GM19452 (cell line): ENCODE measurements around the gene ANKRD37.
"Not testable (repeated sequence)": the region's sequence is repeated elsewhere in the genome, so short reads cannot be mapped to it uniquely, and the experiment has no call there.

Experiments
- ATAC-seq: cut with Tn5 transposase; IDR thresholded peaks from one replicate; pipeline ENCODE4 v1.9.1; 2021; ENCODE audit not compliant: unreplicated experiment

ANKRD37 gene, protein sequence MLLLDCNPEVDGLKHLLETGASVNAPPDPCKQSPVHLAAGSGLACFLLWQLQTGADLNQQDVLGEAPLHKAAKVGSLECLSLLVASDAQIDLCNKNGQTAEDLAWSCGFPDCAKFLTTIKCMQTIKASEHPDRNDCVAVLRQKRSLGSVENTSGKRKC

DNA sequence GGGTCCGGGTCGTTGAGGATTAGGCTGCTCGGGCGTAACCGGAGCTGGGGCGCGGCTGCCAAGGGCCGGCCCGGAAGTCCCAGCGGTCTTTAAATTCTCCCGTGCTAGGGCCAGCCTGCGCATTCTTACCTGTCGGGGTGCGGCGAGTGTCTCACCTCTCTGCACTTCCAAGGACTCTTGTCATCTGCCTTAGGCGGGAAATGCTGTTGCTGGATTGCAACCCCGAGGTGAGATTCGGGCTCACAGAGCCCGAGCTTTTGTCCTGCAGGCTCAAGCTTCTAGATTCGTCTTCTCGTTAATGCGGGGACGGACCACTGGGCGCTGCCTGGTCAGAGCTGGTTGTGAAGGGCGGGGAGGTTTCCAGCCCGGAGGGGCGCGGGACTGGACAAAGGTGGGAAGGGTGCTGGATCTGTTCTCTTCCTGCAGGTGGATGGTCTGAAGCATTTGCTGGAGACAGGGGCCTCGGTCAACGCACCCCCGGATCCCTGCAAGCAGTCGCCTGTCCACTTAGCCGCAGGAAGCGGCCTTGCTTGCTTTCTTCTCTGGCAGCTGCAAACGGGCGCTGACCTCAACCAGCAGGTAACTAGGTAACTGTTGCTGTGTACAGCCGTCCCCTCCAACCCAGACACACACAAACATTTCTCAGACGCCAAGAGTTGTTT, at the start of gene ANKRD37:
Gene ANKRD37 (plus strand): TSS at position 118 of the 662 bp plus-strand sequence. CDS start 83 bp downstream, at position 201.
- ATAC-seq = peak; percentile 3

DNA sequence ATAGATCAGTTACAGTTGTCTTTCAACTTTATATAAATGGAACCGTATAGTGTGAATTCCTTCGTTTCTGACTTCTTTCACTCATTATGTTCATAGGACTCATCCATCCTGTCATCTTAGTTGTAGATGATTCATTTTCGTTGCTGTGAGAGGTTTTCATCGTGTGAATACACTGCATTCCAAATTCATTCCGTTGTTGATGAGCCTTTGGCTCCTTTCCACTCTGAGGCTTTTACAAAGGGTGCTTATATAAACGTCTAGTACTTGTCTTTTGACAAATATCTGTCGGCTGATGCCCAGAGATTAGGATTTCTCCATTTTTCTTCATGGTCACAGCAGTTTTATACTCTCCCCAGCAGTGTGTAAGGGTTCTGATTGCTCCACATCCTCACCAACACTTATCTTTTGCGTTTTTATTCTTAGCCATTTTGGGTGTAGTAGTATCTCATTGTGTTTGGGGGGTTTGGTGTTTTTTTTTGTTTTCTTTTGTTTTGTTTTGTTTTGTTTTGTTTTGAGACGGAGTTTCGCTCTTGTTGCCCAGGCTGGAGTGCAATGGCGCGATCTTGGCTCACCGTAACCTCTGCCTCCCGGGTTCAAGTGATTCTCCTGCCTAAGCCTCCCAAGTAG, 49.6 kb upstream of the ANKRD37 start:
- no peak for ATAC-seq

DNA sequence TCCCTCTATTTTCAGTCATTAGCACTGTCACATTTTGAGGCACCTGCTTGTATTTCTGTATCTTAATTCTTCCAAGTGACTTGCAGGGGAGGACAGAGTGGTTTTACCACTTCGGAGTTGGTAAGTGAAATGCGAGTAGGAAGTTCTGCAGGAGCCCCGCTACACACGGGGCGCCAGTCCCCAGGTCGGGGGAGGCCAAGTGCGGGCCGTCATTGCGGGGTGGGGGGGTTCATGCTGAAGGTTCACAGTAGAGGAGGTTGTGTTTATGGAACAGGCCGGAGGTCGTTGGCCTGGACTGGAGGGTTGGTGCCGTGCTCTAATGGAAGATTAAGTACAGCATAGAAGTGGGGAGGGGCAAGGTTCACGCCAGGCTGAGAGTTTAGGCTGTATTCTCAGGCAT, 45.0 kb upstream of the ANKRD37 start:
- no peak for ATAC-seq

DNA sequence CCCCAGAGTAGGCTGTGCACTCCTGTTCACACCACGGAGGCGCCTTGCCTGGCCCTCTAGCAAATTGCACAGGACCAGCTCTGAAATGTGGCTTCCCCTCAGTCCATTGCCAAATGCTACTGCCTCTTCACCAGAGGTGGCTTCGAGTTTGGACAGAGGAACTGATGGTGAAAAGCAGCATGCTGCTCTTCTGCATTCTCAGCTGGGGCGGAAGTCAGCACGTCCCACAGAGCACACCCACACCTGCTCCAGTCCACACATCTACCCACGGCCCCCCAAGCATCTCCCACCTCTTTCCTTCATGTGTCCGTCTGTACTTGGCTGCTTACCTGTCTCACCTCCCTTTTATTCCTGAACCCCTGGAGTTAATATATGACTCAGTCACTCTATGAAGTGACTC, 44.4 kb upstream of the ANKRD37 start:
- no peak for ATAC-seq

DNA sequence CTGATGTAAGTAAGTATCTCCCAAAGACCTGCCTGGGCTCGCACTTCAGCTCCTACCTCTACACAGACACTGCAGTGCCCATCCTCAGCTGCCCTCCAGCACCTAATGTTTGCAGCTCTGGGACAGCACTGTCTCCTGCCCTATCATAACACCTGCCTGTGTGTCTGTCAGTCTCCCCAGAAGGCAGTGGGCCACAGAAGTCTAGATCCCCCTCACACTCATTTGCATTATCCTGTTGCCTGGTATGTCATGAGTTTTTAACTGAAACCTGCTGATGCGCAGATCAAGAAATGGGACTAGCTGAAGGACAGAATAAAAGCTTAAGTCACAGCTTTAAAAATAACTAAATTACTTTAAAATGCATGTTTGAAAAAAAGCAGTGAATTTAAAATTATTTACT, 43.9 kb upstream of the ANKRD37 start:
- ATAC-seq = no peak

DNA sequence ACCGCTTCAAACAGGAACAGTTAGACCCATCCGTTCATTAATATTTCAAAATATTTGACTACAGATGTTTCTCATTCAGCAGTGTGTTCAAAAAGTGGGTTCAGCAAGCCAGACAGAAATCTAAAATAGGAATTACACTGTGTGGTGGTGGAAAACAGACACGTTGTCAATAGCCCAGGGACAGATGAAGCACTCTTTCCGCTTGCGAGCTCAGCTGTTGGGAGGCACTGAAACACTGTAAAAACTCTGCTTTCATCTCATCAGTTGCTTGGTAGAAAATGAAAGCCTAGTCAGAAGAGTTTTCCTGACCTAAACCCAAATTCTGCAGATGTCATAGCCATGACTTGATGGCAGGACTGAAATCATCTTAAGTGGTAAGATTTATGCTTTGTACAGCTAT, 39.4 kb upstream of the ANKRD37 start:
- ATAC-seq = no peak

DNA sequence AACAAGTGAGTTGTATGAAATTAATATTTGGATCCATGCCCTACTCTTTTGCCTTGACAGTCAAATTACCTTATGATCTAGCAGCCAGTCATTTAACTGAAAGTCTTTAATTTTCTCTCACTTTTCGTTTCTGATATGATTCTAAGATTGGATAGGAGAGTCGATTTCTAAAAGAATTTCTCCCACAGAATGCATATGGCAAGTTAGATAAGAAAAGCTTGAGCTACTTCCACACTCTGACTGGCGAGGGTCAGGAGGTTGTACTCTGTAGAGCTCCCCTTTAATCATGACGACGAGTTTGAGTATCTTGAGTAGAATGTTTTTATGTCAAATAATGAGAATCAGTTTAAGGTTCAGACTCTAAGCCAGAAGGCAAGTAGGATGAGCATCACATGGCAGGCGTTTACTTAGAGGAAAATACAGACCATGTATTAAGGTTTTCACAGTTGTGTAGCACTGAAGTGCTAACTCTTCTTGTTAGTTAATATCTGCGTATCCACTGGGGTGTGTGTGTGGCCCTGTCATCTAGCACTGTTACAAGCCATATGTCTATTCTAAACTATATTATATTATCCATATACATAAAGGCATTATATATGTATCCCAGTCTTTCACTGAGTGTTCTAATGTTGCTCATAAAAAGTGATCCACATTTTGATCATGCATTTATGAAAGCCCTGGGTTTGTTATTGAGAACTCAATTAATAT, 38.8 kb upstream of the ANKRD37 start:
- ATAC-seq = no peak

DNA sequence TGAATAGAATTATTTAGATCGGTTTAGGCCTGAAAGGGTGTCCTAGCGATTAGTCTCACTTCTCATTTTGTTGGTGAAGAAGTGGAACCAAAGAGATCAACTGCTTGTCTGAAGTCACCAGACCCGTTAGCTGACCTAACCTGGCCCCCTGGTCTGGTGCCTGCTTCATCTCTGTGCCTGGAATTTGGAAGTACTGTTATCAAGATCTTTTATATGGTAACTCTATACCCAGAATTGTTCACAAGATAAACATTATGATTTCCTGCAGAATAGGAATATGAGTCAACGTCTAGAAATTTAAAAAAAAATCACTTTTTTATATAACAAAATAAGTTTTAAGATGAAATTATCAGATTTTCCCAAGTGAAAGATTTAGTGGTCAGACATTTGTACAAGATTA, 38.1 kb upstream of the ANKRD37 start:
- no peak for ATAC-seq

DNA sequence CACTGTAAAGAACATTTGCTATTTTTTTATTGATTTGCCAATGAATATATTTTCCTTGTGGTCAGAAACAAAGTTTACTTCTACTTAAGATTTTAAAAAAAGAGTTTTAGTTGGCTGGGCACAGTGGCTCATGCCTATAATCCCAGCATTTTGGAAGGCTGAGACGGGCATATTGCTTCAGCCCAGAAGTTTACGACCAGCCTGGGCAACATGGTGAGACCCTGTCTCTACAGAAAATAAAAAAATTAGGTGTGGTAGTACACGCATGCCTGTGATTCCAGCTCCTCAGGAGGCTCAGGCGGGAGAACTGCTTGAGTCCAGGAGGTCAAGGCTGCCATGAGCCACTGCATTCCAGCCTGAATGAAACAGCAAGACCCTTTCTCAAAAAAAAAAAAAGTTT, 37.7 kb upstream of the ANKRD37 start:
- no peak for ATAC-seq

DNA sequence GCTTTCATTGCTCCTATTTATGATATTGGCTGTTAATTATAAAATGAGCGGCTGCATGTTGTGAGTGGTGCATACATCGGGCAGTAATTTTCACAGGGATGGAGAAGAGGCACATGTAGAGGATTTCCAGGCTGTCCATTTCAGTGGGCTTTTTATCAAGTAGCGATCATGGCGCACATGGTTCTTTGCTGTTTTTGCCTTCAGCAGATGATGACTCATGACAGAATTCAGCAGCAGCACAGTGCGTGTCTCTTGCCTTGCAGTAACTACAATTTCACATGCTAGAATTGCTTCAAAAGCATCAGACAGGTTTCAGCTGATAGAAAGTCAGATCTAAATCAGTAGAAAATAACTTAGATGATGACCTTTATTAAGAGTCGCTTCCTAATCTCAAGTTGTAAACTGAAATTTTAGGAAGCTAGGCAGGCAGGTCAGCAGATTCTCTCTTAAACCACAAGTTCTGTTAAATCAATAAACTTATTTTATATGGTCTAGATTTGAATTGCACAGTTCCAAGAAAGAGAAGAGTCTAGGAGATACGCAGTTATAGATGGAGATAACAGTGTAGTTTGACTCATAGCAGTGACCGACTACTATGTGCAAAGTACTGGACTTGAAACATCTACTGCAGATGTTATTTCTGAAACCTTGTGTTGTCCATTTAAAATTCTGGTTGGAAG, 36.7 kb upstream of the ANKRD37 start:
- no peak for ATAC-seq

DNA sequence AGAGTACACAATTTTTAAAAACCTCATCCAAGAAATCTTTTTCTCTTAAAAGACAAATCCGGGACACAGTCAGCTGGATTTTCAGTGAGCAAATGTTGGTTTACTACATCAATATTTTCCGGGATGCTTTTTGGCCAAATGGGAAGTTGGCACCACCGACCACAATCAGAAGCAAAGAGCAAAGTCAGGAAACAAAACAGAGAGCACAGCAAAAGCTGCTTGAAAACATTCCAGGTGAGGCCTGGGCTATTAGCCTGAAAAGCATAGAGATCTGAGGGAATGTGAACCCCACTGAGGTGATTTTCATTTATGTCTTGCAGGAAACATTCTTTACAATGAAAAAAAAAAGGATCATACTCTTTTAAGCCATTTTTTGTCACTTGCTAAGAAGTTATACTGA, 34.8 kb upstream of the ANKRD37 start:
- no peak for ATAC-seq

DNA sequence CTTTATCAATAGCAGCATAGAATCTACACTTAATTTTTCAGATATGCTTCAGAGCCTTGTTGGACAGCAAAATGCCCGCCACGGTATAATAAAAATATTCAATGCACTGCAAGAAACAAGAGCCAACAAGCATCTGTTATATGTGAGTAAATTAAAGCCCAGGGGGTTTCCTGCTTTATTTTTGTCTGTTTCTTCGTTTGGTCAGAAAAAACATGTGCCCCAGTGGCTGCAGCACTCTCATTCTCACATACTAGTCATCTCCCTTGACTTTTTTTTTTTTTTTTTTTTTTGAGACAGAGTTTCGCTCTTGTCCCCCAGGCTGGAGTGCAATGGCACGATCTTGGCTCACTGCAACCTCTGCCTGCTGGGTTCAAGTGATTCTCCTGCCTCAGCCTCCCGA, 34.1 kb upstream of the ANKRD37 start:
- ATAC-seq = not testable (repeated sequence)

DNA sequence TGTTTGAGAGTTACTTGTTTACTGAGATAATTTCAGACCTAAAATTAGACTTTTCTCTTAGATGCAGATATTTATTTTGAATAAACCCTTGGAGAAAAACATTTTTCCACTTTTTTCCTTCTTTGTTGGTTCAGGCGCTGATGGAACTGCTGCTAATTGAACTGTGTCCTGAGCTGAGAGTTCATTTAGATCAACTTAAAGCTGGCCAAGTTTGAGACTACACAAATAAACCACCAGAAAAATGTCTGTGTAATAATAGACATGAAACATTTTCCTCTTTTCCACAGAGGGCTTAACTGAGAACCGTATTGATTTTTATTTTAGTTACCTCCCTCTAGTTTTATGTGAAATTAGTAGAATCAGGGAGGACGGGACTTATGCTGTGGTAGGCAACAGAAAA, 33.4 kb upstream of the ANKRD37 start:
- ATAC-seq = no peak

DNA sequence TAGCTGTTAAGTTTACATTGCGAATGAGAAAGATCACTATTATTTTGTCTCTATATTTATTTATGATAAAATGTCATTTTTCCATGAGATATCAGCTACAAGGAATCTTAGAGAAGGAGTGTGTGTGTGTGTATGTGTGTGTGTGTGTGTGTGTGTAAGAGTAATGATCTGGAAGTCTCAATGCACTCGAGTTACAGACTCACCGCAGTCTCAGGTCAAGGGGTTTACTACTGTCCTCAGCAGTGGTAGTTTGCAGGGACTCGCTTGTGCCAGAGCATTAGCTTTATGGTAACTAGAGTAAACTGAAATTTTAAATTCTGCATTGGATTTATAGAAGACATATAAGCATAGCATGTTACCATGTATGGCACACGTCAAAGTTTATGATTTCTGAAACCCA, 31.8 kb upstream of the ANKRD37 start:
- no peak for ATAC-seq

DNA sequence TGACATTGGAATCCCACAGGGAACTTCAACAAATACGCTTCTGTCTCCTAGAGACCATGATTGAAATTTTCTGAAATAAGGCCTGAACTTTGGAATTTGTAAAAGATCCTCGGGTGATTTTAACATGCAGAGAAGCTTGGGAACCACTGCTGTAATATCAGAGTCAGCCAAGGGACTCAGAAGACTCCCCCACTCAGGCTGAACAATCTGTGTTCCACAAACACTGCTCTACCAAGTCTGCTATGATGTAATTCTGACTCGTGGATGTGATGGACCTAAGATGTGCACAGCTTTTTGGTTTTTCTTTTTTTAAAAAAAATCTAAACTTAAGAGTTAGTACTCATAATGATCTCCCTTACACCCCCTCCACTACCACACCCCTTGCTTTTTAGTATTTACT, 26.9 kb upstream of the ANKRD37 start:
- no peak for ATAC-seq

DNA sequence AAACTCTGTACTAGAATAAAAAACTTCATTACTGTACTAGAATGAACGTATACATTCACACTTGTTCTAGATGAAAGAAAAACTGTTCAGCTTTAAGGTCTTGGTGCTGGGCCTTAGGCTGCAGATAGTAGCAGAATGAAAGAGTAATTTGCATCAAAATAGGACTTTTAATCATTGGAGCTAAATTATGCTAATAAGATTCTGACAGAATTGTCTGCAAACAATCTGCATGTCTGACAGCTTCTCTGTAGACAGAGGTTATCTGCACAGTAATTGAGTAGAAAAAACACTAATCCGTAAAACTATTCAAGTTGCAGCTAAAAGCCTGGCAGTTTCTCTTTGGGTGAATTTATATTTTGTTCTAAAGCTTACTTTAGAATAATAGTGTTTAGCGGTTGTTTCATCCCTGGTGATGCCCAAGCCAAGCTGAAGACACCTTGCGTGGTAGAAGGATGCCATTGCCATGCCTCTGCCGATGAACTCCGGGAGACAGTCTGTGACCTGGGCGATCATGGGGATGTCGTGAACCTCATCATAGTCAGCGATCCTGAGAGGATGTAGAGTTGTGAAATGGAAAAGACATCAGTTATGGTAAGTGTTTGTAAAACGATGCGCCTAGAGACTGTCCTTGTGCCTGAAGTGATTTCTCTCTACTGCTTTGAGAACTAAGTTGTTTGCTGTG, 26.2 kb upstream of the ANKRD37 start:
- no peak for ATAC-seq

DNA sequence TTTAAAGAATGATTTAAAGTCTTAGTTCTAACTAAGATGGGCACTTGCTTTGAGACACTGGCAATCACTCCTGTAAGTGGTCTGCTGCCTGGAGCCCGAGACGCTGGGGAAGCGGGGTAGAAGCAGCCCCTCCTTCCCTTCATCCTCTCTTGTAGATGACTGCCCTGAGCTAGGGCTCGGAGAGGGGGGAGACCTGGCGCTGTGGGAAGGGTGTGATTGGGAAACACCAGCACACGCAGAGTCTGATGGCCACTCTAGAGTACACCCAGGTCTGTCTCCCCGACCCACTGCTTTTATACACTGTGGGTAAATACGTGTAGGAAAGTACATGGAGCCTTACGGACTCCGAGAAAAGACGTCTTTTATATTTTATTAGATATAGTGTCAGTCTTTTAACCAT, 24.9 kb upstream of the ANKRD37 start:
- no peak for ATAC-seq

DNA sequence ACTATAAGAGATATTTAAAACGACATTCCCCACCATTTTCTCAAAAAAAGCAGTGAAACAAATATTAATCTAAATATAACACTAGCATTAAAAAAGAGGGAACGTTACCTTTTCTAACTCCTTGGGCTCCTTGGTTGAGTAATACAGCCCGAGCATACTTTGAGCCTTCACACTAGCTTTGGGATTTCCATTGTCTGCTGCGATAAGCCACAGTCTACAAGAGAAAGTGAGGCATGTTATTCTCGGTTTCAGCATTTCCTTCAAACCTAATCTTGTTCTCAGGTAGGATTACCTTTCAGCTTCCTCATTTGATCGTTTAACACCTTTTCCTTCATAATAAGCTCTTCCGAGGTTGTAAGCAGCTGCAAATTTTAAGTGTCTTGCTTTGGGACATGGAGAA, 22.6 kb upstream of the ANKRD37 start:
- ATAC-seq = no peak

DNA sequence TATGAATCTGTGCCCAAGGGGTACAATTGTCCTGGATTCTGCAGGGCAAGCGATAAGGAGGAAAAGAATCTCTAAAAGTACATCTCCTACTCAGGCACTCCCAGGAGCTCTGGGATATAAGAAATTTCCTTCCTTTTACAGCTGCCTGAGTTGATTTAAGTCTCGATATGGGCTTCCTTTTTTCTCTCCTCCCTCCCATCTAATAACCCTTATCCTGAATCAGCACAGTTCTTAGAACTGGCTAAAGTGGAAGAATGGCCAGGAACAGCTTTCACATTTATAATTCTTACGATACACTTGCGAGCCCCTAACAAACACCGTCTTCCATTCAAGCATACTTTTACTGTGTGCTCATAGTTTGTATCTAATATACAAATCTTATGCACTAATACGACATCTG, 22.1 kb upstream of the ANKRD37 start:
- no peak for ATAC-seq

DNA sequence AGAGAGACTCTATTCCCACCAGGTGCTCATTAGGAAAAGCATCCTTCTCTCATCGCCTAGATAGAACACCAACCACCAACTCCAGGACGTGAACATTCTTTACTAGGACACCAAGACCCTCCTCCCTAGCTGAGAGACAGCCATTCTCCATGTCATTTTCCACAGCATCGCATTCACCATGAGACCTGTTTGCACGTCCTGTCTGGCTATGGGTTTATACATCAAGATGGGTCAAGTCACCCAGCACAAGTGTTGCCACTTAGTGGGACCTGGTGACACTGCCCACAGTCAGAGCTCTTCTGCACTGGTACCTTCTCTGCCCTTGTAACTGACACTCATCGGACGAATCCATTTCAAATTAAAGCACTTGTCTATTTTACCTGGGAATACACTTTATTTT, 18.4 kb upstream of the ANKRD37 start:
- ATAC-seq = no peak
